Neutrophil (primary cell): ENCODE results near the gene TARBP2.
A peak's percentile ranks its signal among the peaks of the same experiment; 100 is the strongest.

Source experiments
- H3K27ac ChIP-seq: fragments of 200-600 bp; sonication (generic); 2 replicates; pipeline ENCODE4 v1.5.1; 2016; ENCODE audit warnings: mild to moderate bottlenecking, moderate library complexity
- H3K27me3 ChIP-seq: fragments of 200-600 bp; sonication (generic); 2 replicates; pipeline ENCODE4 v1.6.0; 2016; ENCODE audit warnings: mild to moderate bottlenecking
- H3K36me3 ChIP-seq: fragments of 200-600 bp; sonication (generic); 2 replicates; pipeline ENCODE4 v1.5.1; 2017
- H3K4me1 ChIP-seq, 2 experiments: fragments of 200-600 bp in 1 of 2; sonication (generic) in 1 of 2; 1 replicate in 1 of 2; 2 replicates in 1 of 2; pipeline versions ENCODE4 v1.5.1 to v1.6.1; 2013 to 2016; ENCODE audit warnings: low read depth in 1 of 2, low read length in 1 of 2, mild to moderate bottlenecking in 1 of 2, moderate library complexity in 1 of 2; ENCODE audit not compliant: control insufficient read depth in 1 of 2, insufficient read depth in 1 of 2
- H3K4me3 ChIP-seq, 2 experiments: fragments of 200-600 bp in 1 of 2; sonication (generic) in 1 of 2; 1 replicate in 1 of 2; 2 replicates in 1 of 2; pipeline ENCODE4 v1.5.1; 2013 to 2016; ENCODE audit warnings: low read depth in 1 of 2, low read length in 1 of 2, mild to moderate bottlenecking in 1 of 2, moderate library complexity in 1 of 2
- H3K9me3 ChIP-seq: fragments of 200-600 bp; sonication (generic); 2 replicates; pipeline ENCODE4 v1.5.1; 2016
- TF ChIP-seq, protein P1 (sequence below): fragments of 200-600 bp; sonication (generic); IDR thresholded peaks from 2 replicates; pipeline ENCODE4 v1.5.1; 2016; ENCODE audit warnings: antibody characterized with exemption

TARBP2 gene

DNA sequence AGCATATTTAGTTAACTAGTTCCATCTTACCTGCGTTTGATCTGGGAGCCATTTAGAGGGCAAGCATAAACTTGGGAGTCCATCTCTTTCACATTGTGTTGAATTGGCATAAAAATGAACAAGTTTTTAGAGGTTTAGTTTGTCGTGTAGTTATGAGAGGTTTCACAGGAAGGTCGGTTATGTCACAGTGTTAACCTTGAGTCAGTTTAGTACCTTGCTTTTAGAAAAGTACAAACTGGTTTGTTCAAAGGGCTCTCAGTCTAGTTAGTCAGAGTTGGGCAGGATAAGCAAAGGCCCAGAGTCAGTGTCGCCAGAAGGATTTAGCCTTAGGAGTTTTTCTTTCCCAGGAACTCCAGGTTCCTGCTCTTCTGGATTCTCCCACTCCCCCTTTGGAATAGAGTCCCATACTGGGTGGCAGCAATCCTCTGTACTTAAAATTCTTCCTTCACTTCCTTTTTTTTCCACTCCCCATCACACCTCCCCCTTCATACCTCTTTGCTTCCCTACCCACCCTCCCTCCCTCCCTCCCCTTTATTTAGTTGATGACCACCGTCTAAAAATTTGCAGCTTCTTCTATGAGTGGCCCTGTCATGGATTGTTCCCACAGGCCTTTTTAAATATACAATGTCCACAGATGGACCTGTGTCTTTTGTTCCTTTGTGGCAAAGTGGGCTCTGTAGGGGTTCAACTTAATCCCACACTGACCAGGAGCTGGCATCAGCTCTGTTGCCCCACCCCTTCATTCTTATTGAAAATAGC is 37.1 kb upstream of the TARBP2 start:
- H3K4me1 ChIP-seq = no peaks in the 10 kb centered on the region
- H3K4me3 ChIP-seq = no peak overlapping the region
- TF ChIP-seq, protein P1, sequence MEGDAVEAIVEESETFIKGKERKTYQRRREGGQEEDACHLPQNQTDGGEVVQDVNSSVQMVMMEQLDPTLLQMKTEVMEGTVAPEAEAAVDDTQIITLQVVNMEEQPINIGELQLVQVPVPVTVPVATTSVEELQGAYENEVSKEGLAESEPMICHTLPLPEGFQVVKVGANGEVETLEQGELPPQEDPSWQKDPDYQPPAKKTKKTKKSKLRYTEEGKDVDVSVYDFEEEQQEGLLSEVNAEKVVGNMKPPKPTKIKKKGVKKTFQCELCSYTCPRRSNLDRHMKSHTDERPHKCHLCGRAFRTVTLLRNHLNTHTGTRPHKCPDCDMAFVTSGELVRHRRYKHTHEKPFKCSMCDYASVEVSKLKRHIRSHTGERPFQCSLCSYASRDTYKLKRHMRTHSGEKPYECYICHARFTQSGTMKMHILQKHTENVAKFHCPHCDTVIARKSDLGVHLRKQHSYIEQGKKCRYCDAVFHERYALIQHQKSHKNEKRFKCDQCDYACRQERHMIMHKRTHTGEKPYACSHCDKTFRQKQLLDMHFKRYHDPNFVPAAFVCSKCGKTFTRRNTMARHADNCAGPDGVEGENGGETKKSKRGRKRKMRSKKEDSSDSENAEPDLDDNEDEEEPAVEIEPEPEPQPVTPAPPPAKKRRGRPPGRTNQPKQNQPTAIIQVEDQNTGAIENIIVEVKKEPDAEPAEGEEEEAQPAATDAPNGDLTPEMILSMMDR = no peak
- no peaks in the 10 kb centered on the region for H3K9me3 ChIP-seq
- H3K27me3 ChIP-seq = no peaks in the 10 kb centered on the region
- H3K27ac ChIP-seq = no peak overlapping the region
- peaks cover 100% of the 10 kb centered on the region for H3K36me3 ChIP-seq

DNA sequence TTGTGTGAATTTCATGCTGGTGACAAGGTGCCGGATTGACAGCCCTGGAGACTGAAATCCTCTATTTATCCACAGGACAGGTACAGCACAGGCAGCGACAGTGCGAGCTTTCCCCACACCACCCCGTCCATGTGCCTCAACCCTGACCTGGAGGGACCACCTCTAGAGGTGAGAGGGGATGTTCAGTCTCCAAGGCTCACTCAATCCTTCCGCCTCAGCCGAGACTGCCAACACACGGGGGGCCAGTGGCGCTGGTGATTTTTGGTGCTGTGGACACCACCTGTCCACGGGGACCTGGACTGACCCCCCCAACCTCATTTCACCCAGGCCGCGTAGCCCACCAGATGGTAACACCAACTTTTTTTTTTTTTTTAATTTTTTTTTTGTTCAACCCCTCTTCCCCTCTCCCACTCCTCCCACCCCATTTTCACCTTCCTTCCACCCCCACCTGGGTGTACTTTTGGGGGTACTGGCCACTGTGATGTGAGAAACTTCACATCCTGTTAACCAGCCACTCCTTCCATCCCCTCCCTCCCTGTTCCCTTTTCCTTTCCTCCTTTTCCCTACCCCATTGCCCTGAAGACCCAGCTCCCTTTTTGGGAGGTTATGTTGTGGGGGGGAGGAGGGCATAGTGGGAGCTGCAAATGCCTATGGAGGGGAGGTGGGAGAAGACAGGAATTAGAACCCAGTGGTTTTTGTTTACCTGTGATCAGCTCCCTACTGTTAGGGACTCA is 36.2 kb upstream of the TARBP2 start:
- TF ChIP-seq, protein P1 = no peak
- H3K4me1 ChIP-seq = no peaks in the 10 kb centered on the region
- H3K9me3 ChIP-seq = no peaks in the 10 kb centered on the region
- no peaks in the 10 kb centered on the region for H3K27me3 ChIP-seq
- H3K36me3 ChIP-seq = peaks cover 100% of the 10 kb centered on the region
- peak overlapping the region; percentile 10 for H3K27ac ChIP-seq
- H3K4me3 ChIP-seq = no peak overlapping the region

DNA sequence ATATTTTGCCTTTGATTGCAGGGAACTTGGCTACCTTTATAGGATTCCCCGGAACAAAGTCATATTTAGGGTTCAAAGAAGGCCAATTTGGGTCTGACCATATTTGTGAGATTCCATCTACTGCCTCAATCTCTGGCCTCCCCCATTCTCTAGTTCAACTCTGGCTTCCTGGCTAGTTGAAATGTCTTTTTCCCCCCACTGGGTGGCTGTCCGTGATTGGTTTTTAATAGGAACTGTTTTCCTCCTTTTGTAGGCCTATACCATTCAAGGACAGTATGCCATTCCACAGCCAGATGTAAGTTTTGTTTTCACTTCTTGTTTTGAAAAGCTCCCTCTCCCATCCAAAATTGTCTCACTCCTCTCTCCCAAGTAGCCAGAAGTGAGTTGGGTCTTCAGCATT is 35.4 kb upstream of the TARBP2 start:
- Histone ChIP-seq H3K4me3 (no peak overlapping the region), H3K9me3 (no peaks in the 10 kb centered on the region), H3K27me3 (no peaks in the 10 kb centered on the region), H3K27ac (peak overlapping the region; percentile 10), H3K36me3 (peaks cover 100% of the 10 kb centered on the region), H3K4me1 (no peaks in the 10 kb centered on the region)
- TF ChIP-seq, protein P1 = no peak

DNA sequence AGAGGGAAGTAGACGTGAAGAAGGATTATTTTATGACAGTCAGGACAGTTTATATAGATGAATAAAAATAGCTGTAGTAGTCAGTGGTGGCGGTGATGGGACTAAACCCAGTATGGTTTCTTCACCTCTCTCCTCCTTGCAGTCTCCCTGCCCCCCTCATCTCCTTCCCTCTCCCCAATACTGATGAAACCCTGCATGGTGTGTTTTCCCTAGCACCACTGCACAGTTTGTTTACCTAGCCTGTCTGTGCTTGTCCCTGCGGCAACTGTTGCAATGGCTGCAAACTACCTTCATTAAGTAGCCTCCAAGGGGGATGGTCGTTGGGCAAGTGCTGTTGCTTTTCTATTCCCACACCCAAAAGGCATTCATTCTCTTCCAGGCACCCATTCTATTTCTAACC is 34.4 kb upstream of the TARBP2 start:
- Histone ChIP-seq H3K36me3 (peaks cover 100% of the 10 kb centered on the region), H3K9me3 (no peaks in the 10 kb centered on the region)
- TF ChIP-seq, protein P1 = no peak

DNA sequence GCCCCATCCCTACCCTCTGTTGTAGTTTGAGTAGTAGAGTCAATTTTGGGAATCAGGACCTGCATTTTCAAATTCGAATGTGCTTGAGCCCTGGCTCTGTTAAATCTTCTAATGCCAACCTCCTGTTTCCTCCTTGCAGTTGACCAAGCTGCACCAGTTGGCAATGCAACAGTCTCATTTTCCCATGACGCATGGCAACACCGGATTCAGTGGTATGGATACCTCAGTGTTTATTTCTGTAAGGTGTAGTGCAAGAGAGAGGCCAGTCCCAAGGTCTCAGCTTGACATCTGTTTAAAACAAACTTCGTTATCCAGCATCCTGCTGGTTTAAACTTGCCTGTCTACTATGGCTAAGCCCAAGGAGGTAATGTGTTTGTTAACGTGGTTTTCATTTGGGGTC is 34.0 kb upstream of the TARBP2 start:
- Histone ChIP-seq H3K36me3 (peaks cover 100% of the 10 kb centered on the region), H3K27ac (no peak overlapping the region)

More for the DNA sequence above, 34.4 kb upstream of the TARBP2 start:
- H3K27me3 ChIP-seq = no peaks in the 10 kb centered on the region
- no peak overlapping the region for H3K27ac ChIP-seq
- H3K4me1 ChIP-seq = no peaks in the 10 kb centered on the region
- no peak overlapping the region for H3K4me3 ChIP-seq

More for the DNA sequence above, 34.0 kb upstream of the TARBP2 start:
- Histone ChIP-seq H3K27me3 (no peaks in the 10 kb centered on the region), H3K9me3 (no peaks in the 10 kb centered on the region), H3K4me3 (no peak overlapping the region), H3K4me1 (no peaks in the 10 kb centered on the region)
- TF ChIP-seq, protein P1 = no peak
